Right lobe of liver (tissue), 6 donors: ENCODE results near the gene APOBEC3H. TPM values are rescaled to one million over a fixed set of nuclear protein-coding genes. Genes with fewer than 3 reads are reported as not detected.
A peak's percentile ranks its signal among the peaks of the same experiment; 100 is the strongest.

Experiments used
- ATAC-seq, 4 donors: fragments of 200-7000 bp; cut with Tn5 transposase; one replicate each; pipeline ENCODE4 v1.9.1; 2020; ENCODE audit warnings: mild to moderate bottlenecking in 4 of 4, moderate library complexity in 4 of 4
- DNase-seq, 3 donors: peaks; one replicate each; pipeline ENCODE4 v3.0.0-alpha.2; 2020
- H3K27ac ChIP-seq, 3 donors: fragments of 200-600 bp; one replicate each; pipeline ENCODE4 v1.8.0; 2022
- H3K27me3 ChIP-seq, 2 donors: fragments of 200-600 bp; one replicate each; pipeline ENCODE4 v1.8.0; 2022
- H3K36me3 ChIP-seq, 4 donors: fragments of 200-600 bp; sonication (generic) in 1 of 4; one replicate each; pipeline versions ENCODE4 v1.5.1 to v1.8.0; 2017 to 2022; ENCODE audit warnings: control low read depth in 1 of 4
- H3K4me1 ChIP-seq, 4 donors: fragments of 200-600 bp; sonication (generic) in 1 of 4; one replicate each; pipeline versions ENCODE4 v1.5.1 to v1.8.0; 2017 to 2022; ENCODE audit warnings: control low read depth in 1 of 4
- H3K4me3 ChIP-seq, 3 donors: fragments of 200-600 bp; one replicate each; pipeline ENCODE4 v1.8.0; 2022
- H3K9me3 ChIP-seq, 4 donors: fragments of 200-600 bp; sonication (generic) in 1 of 4; one replicate each; pipeline versions ENCODE4 v1.5.1 to v1.8.0; 2017 to 2022; ENCODE audit warnings: control low read depth in 1 of 4
- CTCF ChIP-seq, 4 donors: fragments of 200-600 bp in 3 of 4; fragments of 450-650 bp in 1 of 4; IDR thresholded peaks; one replicate each; pipeline versions ENCODE4 v1.5.1 to v1.8.0; 2016 to 2022; ENCODE audit warnings: antibody characterized with exemption in 4 of 4, mild to moderate bottlenecking in 2 of 4
- POLR2A ChIP-seq: fragments of 450-650 bp; IDR thresholded peaks from one replicate; pipeline ENCODE4 v1.6.1; 2017; ENCODE audit warnings: antibody characterized with exemption, mild to moderate bottlenecking
- WGBS: methylation state at CpG from one replicate; pipeline ENCODE4 v1.1.6; 2018; ENCODE audit warnings: low coverage, low lambda C conversion rate; ENCODE audit not compliant: insufficient coverage; ENCODE audit errors: missing lambda C conversion rate; 5-methylcytosine and 5-hydroxymethylcytosine counted together
- intact Hi-C, 2 donors: fragments of 100-400 bp; cut with DNase I; formaldehyde crosslinking; loops; one replicate each; pipeline versions ENCODE4 v1.11.2 to v1.14.1; 2022
- total RNA-seq, 6 experiments: library from RNA; depleted of rRNA in 2 of 6; stranded (reverse); fragments of >200 nt in 2 of 6; fragmentation: NEBNext Ultra II Directional in 3 of 6; extraction: Animal tissue kit (Norgen Biotek cat#: 25700) in 3 of 6; gene quantifications; one replicate each; pipeline versions ENCODE4 v1.1.0 to v1.2.4, GENCODE V29; 2016 to 2023
- donor health status: DM: no; HTN: yes; CAD: no.
- donor health status: DM: no; HTN: no; CAD: no.
- donor health status: DM: no; HTN: no; CAD: no.
- donor health status: DM: no; HTN: yes; CAD: no.
- donor health status: DM: no; HTN: yes; CAD: no.

Gene APOBEC3H
- total RNA-seq, 6 experiments from 2014 or later = 0.31 TPM; not detected in 5

GRCh38 chr22:39098576-39098975 lies 1.5 kb downstream of the APOBEC3H start:
- Histone ChIP-seq H3K9me3 (no peaks in the 10 kb centered on the region), H3K27ac (no peak overlapping the region)
- TF ChIP-seq POLR2A (no peak), CTCF (IDR thresholded peaks at IDR 0.05) (no peak)

DNA sequence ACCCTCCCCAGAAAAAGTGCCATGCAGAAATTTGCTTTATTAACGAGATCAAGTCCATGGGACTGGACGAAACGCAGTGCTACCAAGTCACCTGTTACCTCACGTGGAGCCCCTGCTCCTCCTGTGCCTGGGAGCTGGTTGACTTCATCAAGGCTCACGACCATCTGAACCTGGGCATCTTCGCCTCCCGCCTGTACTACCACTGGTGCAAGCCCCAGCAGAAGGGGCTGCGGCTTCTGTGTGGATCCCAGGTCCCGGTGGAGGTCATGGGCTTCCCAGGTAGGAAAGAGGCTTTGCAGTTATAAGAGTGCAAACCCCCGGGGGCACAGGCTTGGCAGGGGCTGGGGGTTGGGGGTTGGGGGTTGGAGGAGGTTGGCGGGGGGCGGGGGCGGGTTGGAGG lies 4.2 kb downstream of the APOBEC3H start:
- 60% methylated on average over 9 of the region's 13 CpGs for WGBS
- Histone ChIP-seq H3K9me3 (no peaks in the 10 kb centered on the region), H3K27ac (no peak overlapping the region), H3K27me3 (no peaks in the 10 kb centered on the region), H3K4me3 (no peak overlapping the region), H3K36me3 (no peaks in the 10 kb centered on the region), H3K4me1 (no peaks in the 10 kb centered on the region)
- TF ChIP-seq CTCF (IDR thresholded peaks at IDR 0.05) (no peak), POLR2A (no peak)
- peak in 1 of 3 donors; percentile 26 for DNase-seq
- intact Hi-C loops = no loop called here
- ATAC-seq = no peak

More at GRCh38 chr22:39098576-39098975, 1.5 kb downstream of the APOBEC3H start:
- ATAC-seq (no peak), DNase-seq (peak in 1 of 3 donors; percentile 41)
- Histone ChIP-seq H3K36me3 (no peaks in the 10 kb centered on the region), H3K4me1 (no peaks in the 10 kb centered on the region), H3K27me3 (no peaks in the 10 kb centered on the region), H3K4me3 (no peak overlapping the region)
- intact Hi-C loops = no loop called here
- WGBS = 75% methylated on average over 8 of the region's 8 CpGs

GRCh38 chr22:39103431-39103830 lies 6.4 kb downstream of the APOBEC3H start:
- 46% methylated on average over 2 of the region's 2 CpGs for WGBS
- Histone ChIP-seq H3K27me3 (no peaks in the 10 kb centered on the region), H3K4me3 (no peak overlapping the region), H3K36me3 (no peaks in the 10 kb centered on the region), H3K9me3 (no peaks in the 10 kb centered on the region), H3K4me1 (no peaks in the 10 kb centered on the region), H3K27ac (no peak overlapping the region)
- TF ChIP-seq CTCF (IDR thresholded peaks at IDR 0.05) (no peak), POLR2A (no peak)
- intact Hi-C loops = no loop called here
- ATAC-seq = no peak
- DNase-seq = no peak

DNA sequence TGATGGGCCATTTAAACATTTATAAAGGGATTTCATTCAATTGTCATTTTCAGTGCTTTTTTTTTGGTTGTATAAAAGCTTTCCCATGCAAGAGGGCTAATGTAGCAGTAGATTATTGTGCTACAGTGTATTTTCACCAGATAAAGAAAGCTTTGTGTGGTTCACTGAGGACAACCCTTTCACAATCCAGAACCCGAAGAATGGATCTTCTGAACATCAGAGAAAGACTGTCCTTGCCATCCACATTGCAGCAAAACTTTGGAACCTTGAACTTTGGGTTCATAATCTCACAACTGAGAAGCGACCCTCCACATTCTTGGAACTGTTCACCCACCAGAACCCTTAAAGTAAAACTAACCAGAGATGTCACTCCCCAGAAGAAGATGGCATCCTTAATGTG lies 9.3 kb downstream of the APOBEC3H start:
- Histone ChIP-seq H3K27ac (no peak overlapping the region), H3K4me3 (no peak overlapping the region), H3K4me1 (no peaks in the 10 kb centered on the region), H3K27me3 (no peaks in the 10 kb centered on the region), H3K36me3 (no peaks in the 10 kb centered on the region), H3K9me3 (no peaks in the 10 kb centered on the region)
- ATAC-seq = no peak
- DNase-seq = no peak
- TF ChIP-seq CTCF (IDR thresholded peaks at IDR 0.05) = no peak
- no peak for TF ChIP-seq POLR2A
- intact Hi-C loops = no loop called here
- WGBS = no CpG with 5 or more reads among the region's 2 CpGs

GRCh38 chr22:39108487-39108886 lies 11.4 kb downstream of the APOBEC3H start:
- Histone ChIP-seq H3K4me3 (no peak overlapping the region), H3K9me3 (no peaks in the 10 kb centered on the region), H3K27ac (no peak overlapping the region), H3K4me1 (no peaks in the 10 kb centered on the region), H3K36me3 (no peaks in the 10 kb centered on the region), H3K27me3 (no peaks in the 10 kb centered on the region)
- DNase-seq = no peak
- TF ChIP-seq POLR2A (no peak), CTCF (IDR thresholded peaks at IDR 0.05) (no peak)
- WGBS = 95% methylated on average over 3 of the region's 4 CpGs
- no peak for ATAC-seq
- intact Hi-C loops = no loop called here
